ENCODE measurements around the gene TUT7. TPM values are rescaled to one million over a fixed set of nuclear protein-coding genes. Genes with fewer than 3 reads are reported as not detected.

The TUT7 gene
- total RNA-seq, 1 experiment from 2014 or later = 37.4 TPM

DNA sequence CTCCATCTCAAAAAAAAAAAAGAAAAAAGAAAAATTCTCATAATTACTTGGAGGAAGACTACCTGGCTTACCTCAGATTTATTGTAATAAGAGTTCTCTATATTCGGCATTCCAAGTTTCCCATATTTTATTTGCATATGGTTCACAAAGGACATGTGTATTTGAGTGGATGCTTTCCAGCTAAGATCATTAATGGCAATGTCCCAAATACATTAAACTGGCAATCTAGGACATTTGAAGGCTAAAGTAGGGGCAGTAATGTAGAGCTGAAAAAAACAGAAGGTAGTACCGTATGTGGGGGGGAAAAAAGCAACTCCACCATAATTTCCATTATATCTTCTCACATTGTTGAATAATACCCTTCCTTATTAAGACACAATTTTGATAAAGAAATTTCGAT, 4.9 kb downstream of the TUT7 start:
- Mint-ChIP-seq H3K4me3 (ENCODE audit: unreplicated experiment) (peak overlapping the region; percentile 100), H3K9me3 (ENCODE audit: unreplicated experiment) (no peaks in the 10 kb centered on the region), H3K27ac (ENCODE audit: low read depth, unreplicated experiment) (no peak overlapping the region), H3K27me3 (ENCODE audit: insufficient read depth, unreplicated experiment) (no peaks in the 10 kb centered on the region), H3K4me1 (ENCODE audit: insufficient read depth, unreplicated experiment) (peaks cover 33% of the 10 kb centered on the region), H3K36me3 (ENCODE audit: insufficient read depth, unreplicated experiment) (peaks cover 84% of the 10 kb centered on the region)
- TF ChIP-seq, protein P1, sequence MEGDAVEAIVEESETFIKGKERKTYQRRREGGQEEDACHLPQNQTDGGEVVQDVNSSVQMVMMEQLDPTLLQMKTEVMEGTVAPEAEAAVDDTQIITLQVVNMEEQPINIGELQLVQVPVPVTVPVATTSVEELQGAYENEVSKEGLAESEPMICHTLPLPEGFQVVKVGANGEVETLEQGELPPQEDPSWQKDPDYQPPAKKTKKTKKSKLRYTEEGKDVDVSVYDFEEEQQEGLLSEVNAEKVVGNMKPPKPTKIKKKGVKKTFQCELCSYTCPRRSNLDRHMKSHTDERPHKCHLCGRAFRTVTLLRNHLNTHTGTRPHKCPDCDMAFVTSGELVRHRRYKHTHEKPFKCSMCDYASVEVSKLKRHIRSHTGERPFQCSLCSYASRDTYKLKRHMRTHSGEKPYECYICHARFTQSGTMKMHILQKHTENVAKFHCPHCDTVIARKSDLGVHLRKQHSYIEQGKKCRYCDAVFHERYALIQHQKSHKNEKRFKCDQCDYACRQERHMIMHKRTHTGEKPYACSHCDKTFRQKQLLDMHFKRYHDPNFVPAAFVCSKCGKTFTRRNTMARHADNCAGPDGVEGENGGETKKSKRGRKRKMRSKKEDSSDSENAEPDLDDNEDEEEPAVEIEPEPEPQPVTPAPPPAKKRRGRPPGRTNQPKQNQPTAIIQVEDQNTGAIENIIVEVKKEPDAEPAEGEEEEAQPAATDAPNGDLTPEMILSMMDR (IDR thresholded peaks at IDR 0.05; ENCODE audit: unreplicated experiment) = no peak
- no TSS peak for BruUV-seq (replicated peaks)
- no peak for DNase-seq (ENCODE audit: unreplicated experiment)
- intact Hi-C loops (cut with micrococcal nuclease) = loop anchor here (5.0 kb wide), 1 partner anchor 52 kb away; no protein-coding TSS in a partner anchor
- CTCF ChIA-PET = interaction anchor here (0.5 kb wide), 1 partner anchor 1049 kb away, joined by 3 read pairs; no protein-coding TSS in a partner anchor
- POLR2A ChIA-PET = interaction anchor here (0.6 to 17.3 kb wide), 8 partner anchors 8 to 863 kb away, joined by 3 to 481 read pairs (median 8); no protein-coding TSS in a partner anchor

DNA sequence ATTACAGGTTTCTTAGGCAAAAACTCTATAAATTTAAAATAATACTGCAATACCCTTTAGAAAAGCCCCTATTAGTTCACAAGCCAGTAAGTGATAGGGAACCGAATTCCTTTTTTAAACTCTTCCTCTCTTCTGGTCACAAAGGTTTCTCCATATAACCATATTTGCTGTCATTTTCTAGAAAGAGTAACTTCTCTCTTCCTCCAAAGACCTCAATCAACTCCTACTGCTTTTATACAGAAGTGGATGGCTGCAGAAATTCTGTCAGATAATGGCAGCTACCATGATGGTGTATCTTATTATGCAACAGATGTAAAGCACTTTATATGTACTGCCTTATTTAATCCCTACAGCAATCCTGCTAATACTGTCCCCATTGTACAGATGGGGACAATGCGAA, 6.2 kb downstream of the TUT7 start:
- ChIA-PET CTCF (no interaction called here), POLR2A (interaction anchor here (0.7 to 17.3 kb wide), 6 partner anchors 10 to 633 kb away, joined by 3 to 481 read pairs (median 4); no protein-coding TSS in a partner anchor)
- Mint-ChIP-seq H3K27ac (ENCODE audit: low read depth, unreplicated experiment) (peak overlapping the region; percentile 77), H3K27me3 (ENCODE audit: insufficient read depth, unreplicated experiment) (no peaks in the 10 kb centered on the region), H3K4me3 (ENCODE audit: unreplicated experiment) (peak overlapping the region; percentile 28), H3K4me1 (ENCODE audit: insufficient read depth, unreplicated experiment) (peaks cover 33% of the 10 kb centered on the region), H3K36me3 (ENCODE audit: insufficient read depth, unreplicated experiment) (peaks cover 87% of the 10 kb centered on the region), H3K9me3 (ENCODE audit: unreplicated experiment) (no peaks in the 10 kb centered on the region)
- intact Hi-C loops (cut with micrococcal nuclease) = loop anchor here (5.0 kb wide), 1 partner anchor 51 kb away; no protein-coding TSS in a partner anchor
- TF ChIP-seq, protein P1 (IDR thresholded peaks at IDR 0.05; ENCODE audit: unreplicated experiment) = no peak
- no TSS peak for BruUV-seq (replicated peaks)
- no peak for DNase-seq (ENCODE audit: unreplicated experiment)

DNA sequence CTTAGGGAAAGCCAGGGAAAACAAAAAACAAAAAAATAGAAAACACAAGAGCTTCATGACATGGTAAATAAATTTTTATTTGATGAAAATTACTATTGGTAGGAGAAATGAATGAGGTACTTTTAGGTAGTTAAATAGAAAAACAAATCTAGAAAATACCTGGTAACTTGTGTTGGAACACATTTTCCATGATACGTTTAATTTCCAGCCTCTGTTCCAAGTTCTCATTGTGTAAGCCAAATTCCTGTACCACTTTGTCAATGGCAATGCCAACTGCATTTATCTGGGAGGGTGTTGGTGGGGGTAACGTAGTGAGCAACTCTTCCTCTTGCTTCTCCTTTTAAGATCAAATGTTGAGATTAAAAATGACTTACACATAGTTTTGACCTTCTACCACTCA, 9.4 kb downstream of the TUT7 start:
- no peak for DNase-seq (ENCODE audit: unreplicated experiment)
- no TSS peak for BruUV-seq (replicated peaks)
- intact Hi-C loops (cut with micrococcal nuclease) = loop anchor here (5.0 kb wide), 1 partner anchor 48 kb away; no protein-coding TSS in a partner anchor
- Mint-ChIP-seq H3K36me3 (ENCODE audit: insufficient read depth, unreplicated experiment) (peaks cover 93% of the 10 kb centered on the region), H3K4me3 (ENCODE audit: unreplicated experiment) (no peak overlapping the region), H3K27me3 (ENCODE audit: insufficient read depth, unreplicated experiment) (no peaks in the 10 kb centered on the region), H3K4me1 (ENCODE audit: insufficient read depth, unreplicated experiment) (peaks cover 44% of the 10 kb centered on the region), H3K9me3 (ENCODE audit: unreplicated experiment) (no peaks in the 10 kb centered on the region), H3K27ac (ENCODE audit: low read depth, unreplicated experiment) (peak overlapping the region; percentile 39)
- ChIA-PET POLR2A (interaction anchor here (0.6 to 7.7 kb wide), 3 partner anchors 23 to 62 kb away, joined by 3 to 68 read pairs (median 3); no protein-coding TSS in a partner anchor), CTCF (interaction anchor here (0.6 kb wide), 1 partner anchor 643 kb away, joined by 3 read pairs; no protein-coding TSS in a partner anchor)
- TF ChIP-seq, protein P1 (IDR thresholded peaks at IDR 0.05; ENCODE audit: unreplicated experiment) = no peak

DNA sequence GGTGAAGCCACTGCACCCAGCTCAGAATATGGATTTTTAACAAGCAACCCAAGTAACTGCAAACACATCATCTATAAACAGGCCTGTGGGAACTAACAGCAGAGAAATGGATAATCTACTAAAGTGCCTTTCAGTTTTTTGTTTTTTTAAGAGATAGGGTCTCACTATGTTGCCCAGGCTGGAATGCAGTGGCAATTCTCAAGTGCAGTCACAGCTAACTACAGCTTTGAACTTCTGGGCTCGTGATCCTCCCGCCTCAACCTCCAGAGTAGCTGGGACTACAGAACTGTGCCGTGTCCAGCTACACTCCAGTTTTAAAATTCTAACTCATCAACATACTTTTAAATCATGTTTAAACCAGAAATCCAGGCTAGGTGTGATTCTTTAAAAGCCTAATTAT, 11.9 kb downstream of the TUT7 start:
- H3K4me1 Mint-ChIP-seq (ENCODE audit: insufficient read depth, unreplicated experiment) = peaks cover 25% of the 10 kb centered on the region
- H3K27ac Mint-ChIP-seq (ENCODE audit: low read depth, unreplicated experiment) = no peak overlapping the region
- H3K36me3 Mint-ChIP-seq (ENCODE audit: insufficient read depth, unreplicated experiment) = peaks cover 100% of the 10 kb centered on the region
- H3K27me3 Mint-ChIP-seq (ENCODE audit: insufficient read depth, unreplicated experiment) = no peaks in the 10 kb centered on the region
- POLR2A ChIA-PET = interaction anchor here (0.6 to 7.7 kb wide), 11 partner anchors 8 to 65 kb away, joined by 3 to 68 read pairs (median 6); no protein-coding TSS in a partner anchor
- H3K4me3 Mint-ChIP-seq (ENCODE audit: unreplicated experiment) = no peak overlapping the region
- no peaks in the 10 kb centered on the region for H3K9me3 Mint-ChIP-seq (ENCODE audit: unreplicated experiment)
- CTCF ChIA-PET = interaction anchor here (1.1 to 1.2 kb wide), 2 partner anchors 8 to 64 kb away, joined by 4 read pairs; no protein-coding TSS in a partner anchor
- BruUV-seq (replicated peaks) = no TSS peak
- intact Hi-C loops (cut with micrococcal nuclease) = no loop called here
- TF ChIP-seq, protein P1 (IDR thresholded peaks at IDR 0.05; ENCODE audit: unreplicated experiment) = no peak
- DNase-seq (ENCODE audit: unreplicated experiment) = no peak

All from MCF 10A (cell line).